ENCODE results near the gene AMPH.
"Not testable (repeated sequence)": the region's sequence is repeated elsewhere in the genome, so short reads cannot be mapped to it uniquely, and the experiment has no call there.

AMPH gene

GRCh38 chr7:38368191-38368605 lies 263.0 kb downstream of the AMPH start:
- H3K27me3 ChIP-seq (ENCODE audit: control insufficient read depth, insufficient read depth, low read length) = no peaks in the 10 kb centered on the region
- no peak overlapping the region for H3K4me3 ChIP-seq (ENCODE audit: low read depth, low read length)
- H2AFZ ChIP-seq = no peak overlapping the region
- H3K36me3 ChIP-seq (ENCODE audit: control insufficient read depth, insufficient read depth, low read length) = no peaks in the 10 kb centered on the region
- TF ChIP-seq CTCF (IDR thresholded peaks at IDR 0.05) = peak; percentile 50
- H3K79me2 ChIP-seq = no peaks in the 10 kb centered on the region
- no peak overlapping the region for H3K27ac ChIP-seq
- H3K4me2 ChIP-seq (ENCODE audit: low read length) = no peak overlapping the region
- H3K9me3 ChIP-seq (ENCODE audit: control insufficient read depth, low read length) = no peaks in the 10 kb centered on the region
- no peak overlapping the region for H3K9ac ChIP-seq
- no peaks in the 10 kb centered on the region for H3K4me1 ChIP-seq

GRCh38 chr7:38367301-38367890 lies 263.8 kb downstream of the AMPH start:
- H2AFZ ChIP-seq = no peak overlapping the region
- H3K79me2 ChIP-seq = no peaks in the 10 kb centered on the region
- no peaks in the 10 kb centered on the region for H3K36me3 ChIP-seq (ENCODE audit: control insufficient read depth, insufficient read depth, low read length)
- no peaks in the 10 kb centered on the region for H3K4me1 ChIP-seq
- no peaks in the 10 kb centered on the region for H3K9me3 ChIP-seq (ENCODE audit: control insufficient read depth, low read length)
- H3K27me3 ChIP-seq (ENCODE audit: control insufficient read depth, insufficient read depth, low read length) = no peaks in the 10 kb centered on the region
- H3K9ac ChIP-seq = no peak overlapping the region
- H3K27ac ChIP-seq = no peak overlapping the region
- TF ChIP-seq CTCF (IDR thresholded peaks at IDR 0.05) = no peak
- no peak overlapping the region for H3K4me3 ChIP-seq (ENCODE audit: low read depth, low read length)
- H3K4me2 ChIP-seq (ENCODE audit: low read length) = no peak overlapping the region

GRCh38 chr7:38363379-38363778 lies 267.8 kb downstream of the AMPH start:
- peak; percentile 45 for TF ChIP-seq CTCF (IDR thresholded peaks at IDR 0.05)
- not testable (repeated sequence) for H3K4me3 ChIP-seq (ENCODE audit: low read depth, low read length); H3K4me2 ChIP-seq (ENCODE audit: low read length); H3K9me3 ChIP-seq (ENCODE audit: control insufficient read depth, low read length); H3K27me3 ChIP-seq (ENCODE audit: control insufficient read depth, insufficient read depth, low read length); H3K36me3 ChIP-seq (ENCODE audit: control insufficient read depth, insufficient read depth, low read length); H3K9ac ChIP-seq; H2AFZ ChIP-seq; H3K27ac ChIP-seq; H3K4me1 ChIP-seq; H3K79me2 ChIP-seq

- H3K27me3 ChIP-seq (ENCODE audit: control insufficient read depth, insufficient read depth, low read length); H3K4me1 ChIP-seq; H3K9me3 ChIP-seq (ENCODE audit: control insufficient read depth, low read length); H3K27ac ChIP-seq; H3K36me3 ChIP-seq (ENCODE audit: control insufficient read depth, insufficient read depth, low read length); H3K9ac ChIP-seq; H3K79me2 ChIP-seq; H3K4me3 ChIP-seq (ENCODE audit: low read depth, low read length); H2AFZ ChIP-seq; H3K4me2 ChIP-seq (ENCODE audit: low read length): not testable (repeated sequence)
Observed at GRCh38 chr7:38362611-38363237, 268.4 kb downstream of the AMPH start.

GRCh38 chr7:38360776-38361175 lies 270.4 kb downstream of the AMPH start:
- H3K9me3 ChIP-seq (ENCODE audit: control insufficient read depth, low read length) = no peaks in the 10 kb centered on the region
- no peaks in the 10 kb centered on the region for H3K36me3 ChIP-seq (ENCODE audit: control insufficient read depth, insufficient read depth, low read length)
- no peak overlapping the region for H2AFZ ChIP-seq
- H3K9ac ChIP-seq = no peak overlapping the region
- no peak overlapping the region for H3K4me2 ChIP-seq (ENCODE audit: low read length)
- H3K27ac ChIP-seq = no peak overlapping the region
- H3K4me3 ChIP-seq (ENCODE audit: low read depth, low read length) = no peak overlapping the region
- H3K79me2 ChIP-seq = no peaks in the 10 kb centered on the region
- no peaks in the 10 kb centered on the region for H3K4me1 ChIP-seq
- TF ChIP-seq CTCF (IDR thresholded peaks at IDR 0.05) = no peak
- H3K27me3 ChIP-seq (ENCODE audit: control insufficient read depth, insufficient read depth, low read length) = no peaks in the 10 kb centered on the region

Data from parathyroid adenoma (tissue), 2 donors.